ENCODE results near the gene NADSYN1.

The NADSYN1 gene

GRCh38 chr11:71548716-71549151 lies 95.7 kb downstream of the NADSYN1 start:
- DNase-seq (ENCODE audit: low read depth in 3 of 3): no peak
